Stimulated activated CD8-positive, alpha-beta memory T cell treated with anti-CD3 and anti-CD28 coated beads, Interleukin-15, amount 100 ng/mL, for 24 hours (primary cell): ENCODE data around the gene GDF7.

Experiments
- DNase-seq: peaks from one replicate; pipeline ENCODE4 v3.0.0-alpha.2; 2020; ENCODE audit warnings: low read depth

The GDF7 gene

DNA sequence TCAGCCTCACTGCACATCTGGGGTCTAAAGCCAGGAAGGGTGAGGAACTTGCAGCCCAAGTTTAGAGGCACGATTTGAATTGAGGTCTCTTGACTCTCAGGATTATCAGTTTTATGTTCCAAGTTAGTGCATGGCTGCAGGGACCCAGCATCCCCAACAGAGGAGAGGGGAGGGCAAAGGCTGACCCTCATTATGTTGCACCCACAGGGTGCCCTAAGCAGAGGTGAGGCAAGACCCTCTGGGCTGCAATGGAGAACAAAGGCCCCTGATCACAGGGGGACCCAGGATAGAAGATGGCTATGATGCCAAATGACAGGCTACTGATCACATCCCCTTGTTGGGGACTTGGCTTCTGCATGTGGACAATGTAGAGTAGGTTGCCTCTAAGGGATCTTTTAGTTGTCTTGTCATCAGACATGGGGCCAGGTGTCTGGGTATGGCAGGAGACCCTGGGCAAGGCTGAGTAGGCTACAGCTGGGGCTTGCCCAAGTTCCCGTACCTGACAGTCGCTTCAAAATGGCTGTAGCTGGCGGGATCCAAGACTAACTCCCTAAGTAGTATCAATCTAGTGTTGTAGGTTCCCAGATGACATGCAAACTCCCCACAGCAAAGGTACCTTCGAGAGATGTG lies 4.5 kb upstream of the GDF7 start:
- DNase-seq = no peak

DNA sequence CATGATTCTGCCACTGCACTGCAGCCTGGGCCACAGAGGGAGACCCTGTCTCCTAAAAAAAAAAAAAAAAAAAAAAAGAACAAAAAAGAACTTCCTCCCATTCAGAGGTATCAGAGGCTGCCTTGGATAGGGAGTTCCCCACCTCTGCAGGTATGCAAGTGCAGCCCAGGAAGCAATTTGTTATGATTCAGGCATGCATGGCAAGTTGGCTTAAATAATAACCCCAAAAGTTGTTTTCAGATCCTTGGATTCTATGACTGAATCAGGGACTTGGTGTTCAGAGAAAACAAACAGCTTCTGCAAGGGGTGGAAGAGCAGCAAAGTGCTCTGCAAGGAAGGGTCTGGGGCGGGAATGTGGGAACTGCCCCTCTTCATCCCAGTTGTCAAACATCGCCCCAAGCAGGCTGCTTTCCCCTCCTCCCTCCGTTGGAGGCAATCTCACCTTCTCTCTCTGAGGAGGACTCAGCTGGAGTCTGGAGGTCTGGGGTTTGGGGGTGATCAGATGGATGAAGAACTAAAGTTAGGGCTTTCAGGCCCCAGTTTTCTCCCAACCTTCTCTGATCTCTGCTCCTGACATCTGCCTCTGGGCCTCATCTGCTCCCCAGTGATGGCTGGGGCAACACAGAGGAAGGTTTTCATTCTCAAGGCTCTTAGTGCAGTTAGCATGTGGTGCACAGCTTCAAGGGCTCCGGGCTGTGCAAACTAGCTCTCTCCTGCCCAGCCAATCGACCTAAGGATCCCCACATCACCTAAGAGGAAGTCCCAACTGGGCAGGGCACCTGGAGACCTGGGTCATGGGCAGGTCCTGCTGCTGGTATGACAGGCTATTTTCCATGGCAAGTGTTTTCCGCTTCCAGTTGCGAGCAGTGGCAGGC lies 3.5 kb upstream of the GDF7 start:
- DNase-seq = no peak

DNA sequence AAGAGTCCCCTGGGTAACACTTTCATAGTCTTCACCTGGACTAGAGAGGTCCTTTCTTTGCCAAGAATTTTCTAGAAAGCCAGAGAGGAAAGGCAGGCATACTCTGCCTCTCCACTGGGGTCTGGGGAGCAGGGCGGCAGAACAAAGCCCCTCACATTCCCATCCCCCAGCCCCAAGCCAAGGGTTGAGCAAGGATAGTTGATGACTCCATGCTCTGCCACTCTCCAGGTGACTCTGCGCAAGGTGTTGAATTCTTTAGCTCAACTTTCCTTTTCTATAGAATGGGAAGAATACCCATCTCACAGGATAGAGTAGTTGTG lies 2.9 kb upstream of the GDF7 start:
- DNase-seq = no peak

DNA sequence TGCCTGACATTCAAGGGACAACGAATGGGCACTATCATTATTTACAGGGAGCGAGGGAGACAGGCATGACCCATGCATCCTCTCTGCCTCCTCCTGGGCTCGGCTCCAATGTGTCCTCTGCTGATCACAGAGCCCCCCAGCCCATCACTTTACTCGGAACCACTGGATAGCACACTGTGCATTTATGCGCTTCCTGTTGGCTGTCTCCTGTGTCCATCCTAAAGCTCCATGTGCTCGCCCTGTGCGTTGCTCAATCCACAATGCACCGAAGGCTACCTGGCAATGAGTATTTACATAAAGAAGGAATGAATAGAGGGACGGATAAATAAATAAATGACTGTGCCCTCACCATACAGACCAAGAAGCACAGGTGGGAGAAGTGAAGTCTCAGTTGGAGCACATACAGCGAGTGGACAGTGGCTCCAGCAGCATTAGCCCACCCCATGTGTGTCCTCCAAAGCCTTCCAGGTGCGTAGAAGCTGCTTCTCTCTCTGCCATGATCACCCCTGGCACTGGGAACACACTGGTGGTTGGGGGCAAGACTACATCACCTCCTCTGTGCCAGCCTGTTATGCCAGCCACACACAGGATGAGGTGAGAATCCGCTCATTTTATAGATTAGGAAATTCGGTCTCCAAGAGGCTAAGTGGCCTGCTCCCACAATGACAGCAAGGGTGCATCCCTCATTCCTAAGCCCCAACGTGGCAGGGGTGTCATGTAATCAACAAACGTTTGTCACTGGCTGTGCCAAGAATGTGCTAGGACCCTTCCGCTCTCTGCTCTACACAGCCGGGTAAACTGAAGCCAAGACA lies 2.3 kb upstream of the GDF7 start:
- DNase-seq = no peak

DNA sequence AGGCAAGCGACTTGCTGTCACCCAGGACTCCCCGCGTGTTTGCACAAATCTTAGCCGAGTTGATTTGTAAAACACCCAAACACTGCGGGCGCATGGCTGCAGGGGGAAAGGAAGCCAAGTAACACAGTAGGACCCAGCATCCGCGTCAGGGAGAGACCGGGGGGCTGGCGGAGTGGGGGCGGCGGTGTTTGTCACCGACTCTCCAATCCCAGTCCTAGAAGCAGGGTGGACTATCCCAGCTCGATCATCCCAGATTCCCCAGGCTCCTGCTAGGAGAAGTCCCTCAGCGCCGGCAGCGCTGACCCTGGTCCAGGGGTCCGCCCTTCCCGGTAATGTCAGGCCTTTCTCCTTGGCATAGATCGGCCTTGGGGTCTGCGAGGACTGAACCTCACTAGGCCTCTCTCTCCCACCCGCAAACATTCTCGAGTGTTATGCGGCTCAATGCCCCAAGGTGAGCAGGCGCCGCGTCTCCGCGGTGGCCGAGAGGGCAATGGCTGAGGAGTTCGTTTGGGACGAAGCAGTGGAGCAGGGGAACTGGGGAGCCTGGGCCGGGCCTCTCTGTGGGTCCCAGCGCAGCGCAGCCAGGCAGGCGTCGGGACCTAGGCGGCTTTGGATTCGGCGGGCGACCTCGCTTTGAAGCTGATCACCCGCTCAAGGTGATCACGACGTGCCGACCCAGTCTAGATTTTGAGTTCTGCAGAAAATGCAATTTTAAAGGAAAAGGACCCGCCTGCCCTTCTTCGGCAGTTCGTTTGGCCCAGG lies 1.5 kb upstream of the GDF7 start:
- DNase-seq = no peak

DNA sequence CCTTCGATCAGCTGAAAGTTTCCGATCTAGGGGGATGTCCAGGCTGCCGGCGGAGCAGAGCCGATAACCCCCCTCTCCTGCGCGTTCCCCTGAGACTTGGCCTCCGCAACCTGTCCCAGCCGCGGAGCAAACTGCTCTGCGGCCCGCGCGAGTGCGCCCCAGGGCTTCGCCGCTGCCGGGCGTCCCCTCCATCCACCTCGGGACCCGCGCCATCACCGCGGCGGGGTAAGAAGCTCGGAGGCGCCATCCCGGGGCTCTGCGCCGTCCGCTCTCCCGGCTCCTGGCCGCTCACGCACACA lies 990 bp upstream of the GDF7 start:
- no peak for DNase-seq

DNA sequence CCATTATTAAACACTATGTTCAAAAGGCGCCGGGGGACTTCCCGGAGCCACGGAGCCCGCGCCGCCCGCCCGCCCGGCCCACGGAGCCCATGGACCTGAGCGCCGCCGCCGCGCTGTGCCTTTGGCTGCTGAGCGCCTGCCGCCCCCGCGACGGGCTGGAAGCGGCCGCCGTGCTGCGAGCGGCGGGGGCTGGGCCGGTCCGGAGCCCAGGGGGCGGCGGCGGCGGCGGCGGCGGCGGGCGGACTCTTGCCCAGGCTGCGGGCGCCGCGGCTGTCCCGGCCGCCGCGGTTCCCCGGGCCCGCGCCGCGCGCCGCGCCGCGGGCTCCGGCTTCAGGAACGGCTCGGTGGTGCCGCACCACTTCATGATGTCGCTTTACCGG lies 197 bp downstream of the GDF7 start:
- no peak for DNase-seq

DNA sequence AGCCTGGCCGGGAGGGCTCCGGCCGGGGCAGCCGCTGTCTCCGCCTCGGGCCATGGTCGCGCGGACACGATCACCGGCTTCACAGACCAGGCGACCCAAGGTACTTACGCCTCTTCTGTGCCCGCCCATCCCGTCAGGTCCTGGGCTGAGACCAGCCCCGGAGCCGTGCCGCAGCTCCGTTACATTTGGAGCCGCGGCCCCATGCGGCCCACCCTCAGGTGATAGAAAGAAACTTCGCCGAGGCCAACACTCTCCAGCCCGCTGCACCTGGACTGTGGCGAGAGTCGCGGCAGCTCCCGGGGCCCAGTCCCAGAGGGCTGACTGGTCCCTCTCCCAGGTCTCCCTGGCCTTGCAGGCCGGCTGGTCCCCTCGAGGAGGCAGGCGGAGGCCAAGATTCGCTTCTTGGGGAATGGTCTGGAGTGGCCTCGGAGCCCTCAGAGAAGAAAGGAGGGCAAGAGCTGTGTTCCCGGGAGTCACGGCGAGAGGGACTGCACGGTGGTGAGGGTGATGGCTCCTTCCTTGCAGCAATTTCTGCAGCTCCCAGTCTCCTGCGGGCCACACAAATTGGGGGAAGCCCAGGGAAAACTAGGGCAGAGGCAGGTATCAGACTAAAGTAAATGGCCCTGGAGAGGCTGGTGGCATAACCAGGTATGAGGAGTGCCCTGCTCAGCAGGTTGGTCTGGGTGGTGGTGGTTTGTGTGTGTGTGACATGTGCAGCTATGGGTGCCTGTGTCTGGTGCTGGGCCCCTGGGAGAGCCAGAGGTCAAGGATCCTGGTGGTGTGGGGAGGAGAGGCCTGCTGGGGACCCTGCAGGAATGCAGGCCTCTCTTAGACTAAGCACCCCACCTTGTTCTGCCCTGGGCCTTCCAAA lies 822 bp downstream of the GDF7 start:
- DNase-seq = no peak

DNA sequence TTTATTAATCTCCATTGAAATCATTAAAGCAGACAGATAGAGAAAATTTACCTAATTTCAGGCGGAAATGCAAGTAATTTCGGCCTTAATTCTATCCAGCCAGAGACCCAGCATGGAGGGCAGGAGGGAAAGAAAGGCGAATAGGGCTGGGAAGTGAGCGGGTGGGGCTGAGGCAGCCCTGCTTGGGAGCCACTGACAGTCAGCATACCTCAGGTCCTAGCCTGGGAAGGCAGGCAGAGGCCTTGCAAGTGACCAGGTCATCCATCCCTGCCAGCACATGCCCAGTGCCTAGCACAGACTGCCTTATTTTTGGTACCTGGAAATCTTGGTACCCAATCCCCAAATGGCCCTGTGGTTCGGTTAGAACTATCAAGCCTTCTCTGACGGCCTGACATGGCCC lies 1.5 kb downstream of the GDF7 start:
- DNase-seq = no peak

DNA sequence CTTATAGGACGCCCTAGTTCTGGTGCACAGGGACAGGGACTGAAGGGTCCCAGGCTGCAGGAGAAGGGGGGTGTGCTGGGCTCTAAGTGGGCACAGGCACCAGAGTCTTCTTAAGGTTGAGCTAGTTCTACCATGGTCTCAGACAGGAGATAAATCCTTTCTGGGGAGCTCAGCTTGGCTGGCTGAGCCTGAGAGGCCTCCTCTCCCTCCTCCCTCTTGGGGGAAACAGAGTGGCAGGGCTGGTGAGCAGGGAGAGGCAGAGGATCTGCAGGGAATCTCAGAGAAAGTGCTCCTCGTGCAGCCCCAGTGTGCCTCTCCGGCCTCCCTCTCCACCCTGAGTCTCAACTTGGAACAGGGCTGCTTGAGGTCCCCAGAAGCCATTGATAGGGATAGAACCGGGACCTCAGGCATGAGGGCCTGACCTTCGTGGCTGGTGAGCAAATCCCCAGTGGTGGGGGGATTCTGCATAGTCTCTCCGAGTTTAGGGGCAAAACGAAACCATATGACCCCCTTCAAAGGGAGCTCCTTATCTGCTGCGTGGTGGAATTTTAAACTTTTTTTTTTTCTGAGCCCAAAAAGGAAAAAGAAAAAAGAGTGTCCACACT lies 2.0 kb downstream of the GDF7 start:
- no peak for DNase-seq

DNA sequence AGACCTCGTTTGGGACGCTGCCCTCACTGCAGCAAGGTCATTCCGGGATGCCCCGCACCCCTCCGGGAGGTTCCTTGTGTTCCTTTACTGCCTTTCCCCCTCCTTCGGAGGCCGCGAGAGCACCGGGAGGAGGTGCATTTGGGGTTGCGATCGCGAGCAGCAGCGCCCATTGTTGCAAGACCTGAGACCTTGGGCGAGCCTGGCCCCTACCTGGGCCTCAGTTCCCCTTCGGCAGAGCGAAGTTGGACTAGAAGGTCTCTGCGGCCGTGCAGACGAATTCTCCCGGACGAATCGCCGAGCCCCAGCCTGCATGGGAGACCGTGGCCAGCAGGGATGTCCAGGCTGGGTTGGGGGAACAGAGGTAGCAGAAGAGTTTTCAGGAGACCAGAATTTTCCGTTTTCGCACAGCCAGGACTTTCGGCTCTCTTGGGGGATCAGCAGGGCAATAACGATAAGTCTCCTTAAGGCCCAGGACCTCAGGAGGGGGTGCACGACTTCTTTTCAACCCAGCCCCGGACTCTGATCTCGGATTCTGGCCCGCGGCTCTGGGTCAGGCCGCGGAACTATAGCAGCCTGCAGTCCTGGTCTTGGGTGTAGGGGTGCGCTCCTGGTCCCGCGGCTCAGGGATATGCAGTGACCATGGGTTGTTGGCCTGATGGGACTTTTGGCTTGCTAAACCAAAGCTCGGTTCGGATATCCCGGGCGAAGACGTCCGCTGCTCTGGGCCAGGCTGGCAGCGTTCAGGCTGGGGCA lies 2.8 kb downstream of the GDF7 start:
- DNase-seq = no peak

DNA sequence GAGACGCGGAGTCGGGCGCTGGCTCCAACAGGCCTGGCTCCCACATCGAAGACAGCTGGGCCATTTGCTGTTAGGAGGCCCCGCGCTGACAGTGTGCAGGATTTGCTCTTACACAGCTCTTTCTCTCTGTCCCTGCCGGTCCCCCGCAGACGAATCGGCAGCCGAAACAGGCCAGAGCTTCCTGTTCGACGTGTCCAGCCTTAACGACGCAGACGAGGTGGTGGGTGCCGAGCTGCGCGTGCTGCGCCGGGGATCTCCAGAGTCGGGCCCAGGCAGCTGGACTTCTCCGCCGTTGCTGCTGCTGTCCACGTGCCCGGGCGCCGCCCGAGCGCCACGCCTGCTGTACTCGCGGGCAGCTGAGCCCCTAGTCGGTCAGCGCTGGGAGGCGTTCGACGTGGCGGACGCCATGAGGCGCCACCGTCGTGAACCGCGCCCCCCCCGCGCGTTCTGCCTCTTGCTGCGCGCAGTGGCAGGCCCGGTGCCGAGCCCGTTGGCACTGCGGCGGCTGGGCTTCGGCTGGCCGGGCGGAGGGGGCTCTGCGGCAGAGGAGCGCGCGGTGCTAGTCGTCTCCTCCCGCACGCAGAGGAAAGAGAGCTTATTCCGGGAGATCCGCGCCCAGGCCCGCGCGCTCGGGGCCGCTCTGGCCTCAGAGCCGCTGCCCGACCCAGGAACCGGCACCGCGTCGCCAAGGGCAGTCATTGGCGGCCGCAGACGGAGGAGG lies 3.5 kb downstream of the GDF7 start:
- DNase-seq = no peak

DNA sequence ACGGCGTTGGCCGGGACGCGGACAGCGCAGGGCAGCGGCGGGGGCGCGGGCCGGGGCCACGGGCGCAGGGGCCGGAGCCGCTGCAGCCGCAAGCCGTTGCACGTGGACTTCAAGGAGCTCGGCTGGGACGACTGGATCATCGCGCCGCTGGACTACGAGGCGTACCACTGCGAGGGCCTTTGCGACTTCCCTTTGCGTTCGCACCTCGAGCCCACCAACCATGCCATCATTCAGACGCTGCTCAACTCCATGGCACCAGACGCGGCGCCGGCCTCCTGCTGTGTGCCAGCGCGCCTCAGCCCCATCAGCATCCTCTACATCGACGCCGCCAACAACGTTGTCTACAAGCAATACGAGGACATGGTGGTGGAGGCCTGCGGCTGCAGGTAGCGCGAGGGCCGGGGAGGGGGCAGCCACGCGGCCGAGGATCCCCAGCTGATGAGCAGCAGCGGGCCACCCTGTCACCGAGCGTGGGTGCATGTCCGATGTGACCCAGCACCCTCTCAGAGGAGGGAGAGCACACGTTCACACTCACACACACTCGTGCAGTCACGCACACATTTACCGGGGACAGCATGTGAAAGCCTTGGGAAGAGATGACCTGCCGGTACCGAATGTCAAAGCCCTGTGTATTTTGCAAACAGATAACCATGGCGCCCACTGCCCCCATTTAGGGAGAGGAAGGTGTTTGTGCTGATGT lies 4.2 kb downstream of the GDF7 start:
- DNase-seq = no peak

DNA sequence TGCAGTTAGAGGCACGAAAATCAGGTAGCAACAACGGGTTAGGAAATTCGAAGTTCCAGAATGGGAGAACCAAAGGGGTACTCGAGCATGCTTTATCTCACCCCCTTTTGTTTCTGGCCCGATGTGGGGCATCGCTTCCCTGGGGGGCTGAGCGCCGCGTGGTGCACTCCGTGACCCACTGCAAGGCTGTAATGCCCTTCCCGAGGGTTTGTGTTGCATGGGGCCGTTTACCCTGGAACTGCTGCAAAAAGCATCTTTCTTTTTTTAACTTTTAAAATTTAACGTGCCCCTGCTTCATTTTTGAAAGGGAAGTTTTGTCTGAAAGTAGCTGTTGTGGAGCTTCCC lies 4.8 kb downstream of the GDF7 start:
- no peak for DNase-seq

DNA sequence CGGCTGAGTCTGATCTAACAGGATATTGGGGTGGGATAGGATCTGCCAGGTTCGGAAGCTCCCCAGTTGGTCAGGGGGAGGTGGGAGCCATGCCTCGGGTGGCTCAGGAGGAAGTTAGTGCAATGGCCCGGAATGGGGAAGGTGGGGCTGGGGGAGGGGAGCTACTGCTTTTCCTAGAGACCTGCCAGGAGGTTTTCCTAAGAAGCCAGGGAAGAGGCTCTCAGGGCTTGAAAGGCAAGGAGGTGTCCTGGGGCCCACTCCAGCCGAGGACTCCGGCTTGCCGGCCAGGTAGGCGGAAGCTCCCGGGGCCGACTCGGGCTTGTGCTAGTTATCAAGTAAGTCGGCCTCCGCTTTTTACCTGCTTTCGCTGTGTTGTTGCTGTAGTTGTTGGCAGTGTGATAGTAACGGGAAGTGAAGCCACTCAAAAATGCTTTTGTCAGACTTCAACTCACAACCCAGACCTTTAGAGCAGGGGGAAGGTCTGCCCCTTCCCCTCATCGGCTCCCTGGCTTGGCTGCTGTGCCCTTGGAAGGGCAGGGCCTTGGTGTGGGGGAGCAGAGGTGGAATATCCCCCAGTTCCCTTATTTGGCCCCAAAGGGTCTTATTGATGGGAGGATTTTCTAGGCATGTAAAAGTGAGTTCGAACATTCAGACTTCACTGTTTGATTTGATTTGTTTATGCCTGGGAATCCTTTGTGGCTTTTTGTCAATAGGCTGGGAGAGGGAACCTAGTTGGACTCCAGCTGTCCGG lies 5.4 kb downstream of the GDF7 start:
- DNase-seq = no peak

DNA sequence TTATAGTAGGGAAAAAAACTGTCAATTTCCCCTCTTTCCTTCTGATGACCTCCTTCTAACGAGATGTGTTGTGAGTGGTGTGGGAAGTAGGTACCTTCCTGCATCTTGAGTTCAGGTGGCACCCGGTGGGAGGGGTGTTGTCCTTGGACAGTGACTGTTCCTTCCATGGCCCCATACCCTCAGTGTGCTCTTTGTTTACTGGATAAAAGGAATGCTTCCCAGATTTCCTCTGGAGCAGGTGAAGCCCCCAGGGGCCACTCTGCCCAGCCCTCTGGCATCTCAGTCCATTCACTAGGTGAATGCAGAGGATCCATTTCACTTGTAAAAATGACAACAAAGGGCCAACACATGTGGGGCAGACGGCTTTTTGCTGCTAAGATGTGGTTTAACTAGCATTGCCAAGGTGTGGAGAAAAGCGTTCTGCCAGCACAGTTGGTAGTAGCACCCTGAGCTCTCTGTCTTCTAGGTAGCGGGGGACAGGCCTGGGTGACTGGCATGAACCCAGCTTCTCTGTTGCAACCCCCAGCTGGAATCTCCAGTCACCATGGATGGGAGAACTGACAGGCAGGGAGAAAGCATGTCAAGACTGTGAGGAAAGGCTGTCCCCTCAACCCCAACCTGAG lies 6.9 kb downstream of the GDF7 start:
- DNase-seq = no peak

DNA sequence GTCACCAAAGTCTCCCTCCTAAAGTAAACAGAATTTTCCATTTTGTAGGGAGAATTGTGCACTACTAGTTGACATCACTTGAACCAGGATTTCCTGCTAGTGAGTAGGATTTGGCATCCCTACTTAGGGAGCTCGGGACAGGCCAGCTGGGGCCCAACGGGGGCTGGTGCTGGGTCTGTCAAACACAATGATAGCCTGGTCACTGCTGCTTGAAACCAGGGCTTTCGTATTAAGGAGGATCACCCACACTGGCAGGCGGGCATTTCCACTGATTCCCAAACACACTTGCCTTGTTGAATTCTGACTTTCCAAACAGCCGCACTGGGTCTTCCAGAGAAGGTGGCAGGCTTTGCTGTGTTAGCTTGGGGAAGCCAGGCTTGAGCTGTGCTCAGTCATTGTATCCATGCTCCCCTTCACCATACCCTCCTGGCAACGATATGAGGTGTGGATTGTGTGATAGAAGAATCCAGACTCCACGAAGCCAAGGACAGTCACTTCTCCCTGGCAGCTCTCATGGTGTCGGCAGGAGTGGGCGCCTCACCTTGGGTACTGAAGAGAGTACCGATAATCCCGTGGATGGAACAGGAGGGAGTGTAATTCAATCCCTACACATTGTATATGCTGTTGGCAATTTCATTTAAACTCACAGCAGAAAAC lies 7.5 kb downstream of the GDF7 start:
- DNase-seq = no peak
